ENCODE data around the gene ENPP6. TPM values are rescaled to one million over a fixed set of nuclear protein-coding genes. Genes with fewer than 3 reads are reported as not detected.

ENPP6 gene
- total and polyA plus RNA-seq, 2 experiments from 2014 or later, result 0.11 TPM; not detected in 1

DNA sequence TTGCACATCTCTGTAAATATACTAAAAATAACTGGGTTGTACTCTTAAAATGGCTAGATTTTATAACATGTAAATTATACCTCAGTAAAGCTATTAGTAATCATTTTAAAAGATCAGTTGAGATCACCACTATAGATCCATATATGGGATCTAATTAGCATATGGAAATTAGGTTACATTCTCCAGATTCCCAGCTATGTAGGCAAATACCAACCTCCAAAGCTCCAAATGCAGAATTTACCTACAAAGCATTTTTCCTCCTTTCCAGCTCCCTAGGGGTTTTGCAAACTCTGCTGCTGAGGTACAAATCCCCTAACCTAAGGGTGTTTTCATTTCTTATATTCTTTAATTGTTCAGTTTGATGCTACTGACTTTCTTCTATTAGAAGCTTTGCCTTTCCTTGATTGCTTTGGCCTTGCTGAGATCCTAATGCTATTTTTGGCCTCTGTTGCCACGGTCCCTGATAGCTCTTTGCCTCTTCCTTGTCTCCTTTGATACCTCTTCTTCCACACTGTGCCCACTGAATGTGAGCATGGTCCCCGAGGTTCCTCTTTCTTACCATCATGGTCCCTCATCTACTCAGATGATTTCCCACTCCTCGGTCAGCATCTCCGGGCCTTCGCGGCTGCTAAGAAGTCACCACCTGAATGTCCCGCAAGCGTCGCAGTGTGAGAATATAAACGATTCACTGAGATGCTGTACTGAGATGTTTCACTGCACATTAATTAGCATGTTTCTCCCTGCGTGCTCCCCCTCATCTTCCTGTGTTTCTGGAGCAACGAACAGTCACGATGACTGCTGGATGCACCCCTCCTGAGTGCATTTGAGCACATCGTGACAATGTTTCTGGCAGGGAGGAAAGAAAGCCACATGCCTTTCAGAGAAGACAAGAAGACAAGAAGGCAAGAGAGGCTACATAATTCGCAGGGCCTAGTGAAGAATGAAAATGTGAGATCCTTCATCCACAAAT is 23.8 kb downstream of the ENPP6 start:
- Mint-ChIP-seq H3K9me3 (peaks cover 19% of the 10 kb centered on the region; the same call in 2 of the 3 replicates), H3K36me3 (ENCODE audit: low read depth) (peaks cover 11% of the 10 kb centered on the region), H3K4me3 (no peak overlapping the region), H3K4me1 (peaks cover 12% of the 10 kb centered on the region), H3K27me3 (ENCODE audit: insufficient read depth, low read depth, poor library complexity) (peaks cover 4% of the 10 kb centered on the region), H3K27ac (no peak overlapping the region; the same call in 1 of the 2 replicates)
- H3K36me3 ChIP-seq (ENCODE audit: insufficient read depth), result no peaks in the 10 kb centered on the region
- TF ChIP-seq EZH2 (IDR thresholded peaks at IDR 0.05; ENCODE audit: low read depth, unreplicated experiment) (no peak), NANOG (IDR thresholded peaks at IDR 0.05; ENCODE audit: borderline replicate concordance) (no peak), CREB1 (CRISPR knock-in tag; IDR thresholded peaks at IDR 0.05; ENCODE audit: low read depth) (no peak), ETS1 (IDR thresholded peaks at IDR 0.05) (no peak), JUNB (IDR thresholded peaks at IDR 0.05; ENCODE audit: unreplicated experiment) (no peak), EZH2phosphoT487 (IDR thresholded peaks at IDR 0.05; ENCODE audit: unreplicated experiment) (no peak), ZNF114 (CRISPR knock-in tag; IDR thresholded peaks at IDR 0.05) (no peak), POLR2AphosphoS5 (IDR thresholded peaks at IDR 0.05; ENCODE audit: low read depth) (no peak), ZNF331 (CRISPR knock-in tag; IDR thresholded peaks at IDR 0.05; ENCODE audit: low read depth) (no peak)
- TF ChIP-seq, protein P1, sequence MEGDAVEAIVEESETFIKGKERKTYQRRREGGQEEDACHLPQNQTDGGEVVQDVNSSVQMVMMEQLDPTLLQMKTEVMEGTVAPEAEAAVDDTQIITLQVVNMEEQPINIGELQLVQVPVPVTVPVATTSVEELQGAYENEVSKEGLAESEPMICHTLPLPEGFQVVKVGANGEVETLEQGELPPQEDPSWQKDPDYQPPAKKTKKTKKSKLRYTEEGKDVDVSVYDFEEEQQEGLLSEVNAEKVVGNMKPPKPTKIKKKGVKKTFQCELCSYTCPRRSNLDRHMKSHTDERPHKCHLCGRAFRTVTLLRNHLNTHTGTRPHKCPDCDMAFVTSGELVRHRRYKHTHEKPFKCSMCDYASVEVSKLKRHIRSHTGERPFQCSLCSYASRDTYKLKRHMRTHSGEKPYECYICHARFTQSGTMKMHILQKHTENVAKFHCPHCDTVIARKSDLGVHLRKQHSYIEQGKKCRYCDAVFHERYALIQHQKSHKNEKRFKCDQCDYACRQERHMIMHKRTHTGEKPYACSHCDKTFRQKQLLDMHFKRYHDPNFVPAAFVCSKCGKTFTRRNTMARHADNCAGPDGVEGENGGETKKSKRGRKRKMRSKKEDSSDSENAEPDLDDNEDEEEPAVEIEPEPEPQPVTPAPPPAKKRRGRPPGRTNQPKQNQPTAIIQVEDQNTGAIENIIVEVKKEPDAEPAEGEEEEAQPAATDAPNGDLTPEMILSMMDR (conservative IDR thresholded peaks at IDR 0.05; ENCODE audit: low read depth in 2 of 2), result no peak
- H3K9me2 ChIP-seq (ENCODE audit: insufficient read depth), result 0 out of 2 replicates have a peak, but pooled peaks cover 3% of the 10 kb centered on the region
- ATAC-seq (peak; percentile 50), DNase-seq (ENCODE audit: low spot score) (peak; percentile 78)
- peak overlapping the region; percentile 60; the same call in 1 of the 2 replicates for H2AFZ ChIP-seq
- H3K4me2 ChIP-seq, result no peak overlapping the region
- H4K20me1 ChIP-seq (replicated peaks; ENCODE audit: insufficient read depth), result no peaks in the 10 kb centered on the region
- no peak overlapping the region for H3K4me3 ChIP-seq
- no peaks in the 10 kb centered on the region for H3F3A ChIP-seq (replicated peaks; ENCODE audit: low read depth)
- no peaks in the 10 kb centered on the region for H3K27me3 ChIP-seq (ENCODE audit: insufficient read depth)
- H3K4me1 ChIP-seq (ENCODE audit: insufficient read depth), result no peaks in the 10 kb centered on the region
- H3K79me2 ChIP-seq (replicated peaks; ENCODE audit: insufficient read depth), result no peaks in the 10 kb centered on the region
- H3K27ac ChIP-seq (ENCODE audit: low read depth), result no peak overlapping the region

DNA sequence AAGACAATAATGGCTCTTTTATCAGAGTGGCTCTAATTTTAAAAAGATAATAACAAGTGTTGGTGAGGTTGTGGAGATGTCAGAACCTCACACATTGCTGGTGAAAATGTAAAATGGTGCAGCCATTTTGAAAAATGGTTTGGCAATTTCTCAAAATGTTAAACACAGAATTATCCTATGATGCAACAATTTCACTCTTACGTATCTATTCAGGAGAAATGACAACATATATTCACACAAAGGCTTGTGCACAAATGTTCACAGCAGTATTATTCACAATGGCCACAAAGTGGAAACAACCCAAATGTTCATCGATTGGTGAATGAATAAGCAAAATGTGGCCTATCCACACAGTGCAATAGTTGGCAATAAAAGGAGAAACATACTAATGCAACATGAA is 24.7 kb downstream of the ENPP6 start:
- Mint-ChIP-seq H3K36me3 (ENCODE audit: low read depth) (peaks cover 11% of the 10 kb centered on the region), H3K4me3 (no peak overlapping the region), H3K27ac (no peak overlapping the region), H3K9me3 (peaks cover 19% of the 10 kb centered on the region; the same call in 2 of the 3 replicates), H3K27me3 (ENCODE audit: insufficient read depth, low read depth, poor library complexity) (peaks cover 4% of the 10 kb centered on the region), H3K4me1 (peaks cover 12% of the 10 kb centered on the region)
- ATAC-seq (no peak), DNase-seq (ENCODE audit: low spot score) (no peak)
- H3K79me2 ChIP-seq (replicated peaks; ENCODE audit: insufficient read depth), result no peaks in the 10 kb centered on the region
- H3K9me2 ChIP-seq (ENCODE audit: insufficient read depth), result 0 out of 2 replicates have a peak, but pooled peaks cover 3% of the 10 kb centered on the region
- H3K36me3 ChIP-seq (ENCODE audit: insufficient read depth), result no peaks in the 10 kb centered on the region
- H3K27ac ChIP-seq (ENCODE audit: low read depth), result no peak overlapping the region
- no peaks in the 10 kb centered on the region for H3F3A ChIP-seq (replicated peaks; ENCODE audit: low read depth)
- no peaks in the 10 kb centered on the region for H3K27me3 ChIP-seq (ENCODE audit: insufficient read depth)
- no peaks in the 10 kb centered on the region for H4K20me1 ChIP-seq (replicated peaks; ENCODE audit: insufficient read depth)
- no peak overlapping the region for H3K4me3 ChIP-seq
- H3K4me1 ChIP-seq (ENCODE audit: insufficient read depth), result no peaks in the 10 kb centered on the region
- H2AFZ ChIP-seq, result no peak overlapping the region
- H3K4me2 ChIP-seq, result no peak overlapping the region
- TF ChIP-seq STAT1 (IDR thresholded peaks at IDR 0.05; ENCODE audit: unreplicated experiment) (no peak), JUNB (IDR thresholded peaks at IDR 0.05; ENCODE audit: unreplicated experiment) (no peak), ZNF114 (CRISPR knock-in tag; IDR thresholded peaks at IDR 0.05) (no peak), EZH2 (IDR thresholded peaks at IDR 0.05; ENCODE audit: low read depth, unreplicated experiment) (no peak)
- TF ChIP-seq, protein P2, sequence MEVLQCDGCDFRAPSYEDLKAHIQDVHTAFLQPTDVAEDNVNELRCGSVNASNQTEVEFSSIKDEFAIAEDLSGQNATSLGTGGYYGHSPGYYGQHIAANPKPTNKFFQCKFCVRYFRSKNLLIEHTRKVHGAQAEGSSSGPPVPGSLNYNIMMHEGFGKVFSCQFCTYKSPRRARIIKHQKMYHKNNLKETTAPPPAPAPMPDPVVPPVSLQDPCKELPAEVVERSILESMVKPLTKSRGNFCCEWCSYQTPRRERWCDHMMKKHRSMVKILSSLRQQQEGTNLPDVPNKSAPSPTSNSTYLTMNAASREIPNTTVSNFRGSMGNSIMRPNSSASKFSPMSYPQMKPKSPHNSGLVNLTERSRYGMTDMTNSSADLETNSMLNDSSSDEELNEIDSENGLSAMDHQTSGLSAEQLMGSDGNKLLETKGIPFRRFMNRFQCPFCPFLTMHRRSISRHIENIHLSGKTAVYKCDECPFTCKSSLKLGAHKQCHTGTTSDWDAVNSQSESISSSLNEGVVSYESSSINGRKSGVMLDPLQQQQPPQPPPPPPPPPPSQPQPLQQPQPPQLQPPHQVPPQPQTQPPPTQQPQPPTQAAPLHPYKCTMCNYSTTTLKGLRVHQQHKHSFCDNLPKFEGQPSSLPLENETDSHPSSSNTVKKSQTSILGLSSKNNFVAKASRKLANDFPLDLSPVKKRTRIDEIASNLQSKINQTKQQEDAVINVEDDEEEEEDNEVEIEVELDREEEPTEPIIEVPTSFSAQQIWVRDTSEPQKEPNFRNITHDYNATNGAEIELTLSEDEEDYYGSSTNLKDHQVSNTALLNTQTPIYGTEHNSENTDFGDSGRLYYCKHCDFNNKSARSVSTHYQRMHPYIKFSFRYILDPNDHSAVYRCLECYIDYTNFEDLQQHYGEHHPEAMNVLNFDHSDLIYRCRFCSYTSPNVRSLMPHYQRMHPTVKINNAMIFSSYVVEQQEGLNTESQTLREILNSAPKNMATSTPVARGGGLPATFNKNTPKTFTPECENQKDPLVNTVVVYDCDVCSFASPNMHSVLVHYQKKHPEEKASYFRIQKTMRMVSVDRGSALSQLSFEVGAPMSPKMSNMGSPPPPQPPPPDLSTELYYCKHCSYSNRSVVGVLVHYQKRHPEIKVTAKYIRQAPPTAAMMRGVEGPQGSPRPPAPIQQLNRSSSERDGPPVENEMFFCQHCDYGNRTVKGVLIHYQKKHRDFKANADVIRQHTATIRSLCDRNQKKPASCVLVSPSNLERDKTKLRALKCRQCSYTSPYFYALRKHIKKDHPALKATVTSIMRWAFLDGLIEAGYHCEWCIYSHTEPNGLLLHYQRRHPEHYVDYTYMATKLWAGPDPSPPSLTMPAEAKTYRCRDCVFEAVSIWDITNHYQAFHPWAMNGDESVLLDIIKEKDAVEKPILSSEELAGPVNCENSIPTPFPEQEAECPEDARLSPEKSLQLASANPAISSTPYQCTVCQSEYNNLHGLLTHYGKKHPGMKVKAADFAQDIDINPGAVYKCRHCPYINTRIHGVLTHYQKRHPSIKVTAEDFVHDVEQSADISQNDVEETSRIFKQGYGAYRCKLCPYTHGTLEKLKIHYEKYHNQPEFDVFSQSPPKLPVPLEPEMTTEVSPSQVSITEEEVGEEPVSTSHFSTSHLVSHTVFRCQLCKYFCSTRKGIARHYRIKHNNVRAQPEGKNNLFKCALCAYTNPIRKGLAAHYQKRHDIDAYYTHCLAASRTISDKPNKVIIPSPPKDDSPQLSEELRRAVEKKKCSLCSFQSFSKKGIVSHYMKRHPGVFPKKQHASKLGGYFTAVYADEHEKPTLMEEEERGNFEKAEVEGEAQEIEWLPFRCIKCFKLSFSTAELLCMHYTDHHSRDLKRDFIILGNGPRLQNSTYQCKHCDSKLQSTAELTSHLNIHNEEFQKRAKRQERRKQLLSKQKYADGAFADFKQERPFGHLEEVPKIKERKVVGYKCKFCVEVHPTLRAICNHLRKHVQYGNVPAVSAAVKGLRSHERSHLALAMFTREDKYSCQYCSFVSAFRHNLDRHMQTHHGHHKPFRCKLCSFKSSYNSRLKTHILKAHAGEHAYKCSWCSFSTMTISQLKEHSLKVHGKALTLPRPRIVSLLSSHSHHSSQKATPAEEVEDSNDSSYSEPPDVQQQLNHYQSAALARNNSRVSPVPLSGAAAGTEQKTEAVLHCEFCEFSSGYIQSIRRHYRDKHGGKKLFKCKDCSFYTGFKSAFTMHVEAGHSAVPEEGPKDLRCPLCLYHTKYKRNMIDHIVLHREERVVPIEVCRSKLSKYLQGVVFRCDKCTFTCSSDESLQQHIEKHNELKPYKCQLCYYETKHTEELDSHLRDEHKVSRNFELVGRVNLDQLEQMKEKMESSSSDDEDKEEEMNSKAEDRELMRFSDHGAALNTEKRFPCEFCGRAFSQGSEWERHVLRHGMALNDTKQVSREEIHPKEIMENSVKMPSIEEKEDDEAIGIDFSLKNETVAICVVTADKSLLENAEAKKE (CRISPR knock-in tag; IDR thresholded peaks at IDR 0.05), result no peak
